K562 (cell line): ENCODE results near the gene OR10C1. TPM values are rescaled to one million over a fixed set of nuclear protein-coding genes. Genes with fewer than 3 reads are reported as not detected.
A peak's percentile ranks its signal among the peaks of the same experiment; 100 is the strongest.

Source experiments
- ADNP ChIP-seq: fragments of 200-800 bp; sonication (Bioruptor generic); IDR thresholded peaks from 2 replicates; pipeline ENCODE4 v1.6.1; 2016; ENCODE audit warnings: missing genetic modification characterization, missing compliant biosample characterization
- ARID1B ChIP-seq: fragments of 450-650 bp; IDR thresholded peaks from 2 replicates; pipeline ENCODE4 v1.6.1; 2016; ENCODE audit warnings: antibody characterized with exemption, mild to moderate bottlenecking, inconsistent platforms
- ATF7 ChIP-seq: fragments of 450-650 bp; IDR thresholded peaks from 2 replicates; pipeline ENCODE4 v1.7.1; 2014; ENCODE audit warnings: mild to moderate bottlenecking, moderate library complexity
- CBFA2T3 ChIP-seq: fragments of 450-650 bp; IDR thresholded peaks from 2 replicates; pipeline ENCODE4 v1.6.1; 2017
- CBX5 ChIP-seq: IDR thresholded peaks from 2 replicates; pipeline ENCODE4 v1.6.1; 2014; ENCODE audit warnings: low read depth, borderline replicate concordance
- CEBPG ChIP-seq, 3 experiments: fragments of 200-800 bp in 1 of 3; sonication (Bioruptor generic) in 1 of 3; sonication (generic) in 1 of 3; formaldehyde crosslinking in 1 of 3; IDR thresholded peaks in 2 of 3; conservative IDR thresholded peaks in 1 of 3; 2 replicates each; pipeline versions ENCODE4 v1.6.1 to v1.8.0; 2016 to 2022; ENCODE audit warnings: missing compliant biosample characterization in 2 of 3, missing genetic modification characterization in 2 of 3, mild to moderate bottlenecking in 1 of 3, missing genetic modification reagents in 1 of 3
- DDX20 ChIP-seq: fragments of 450-650 bp; IDR thresholded peaks from 2 replicates; pipeline ENCODE4 v1.6.1; 2016; ENCODE audit warnings: missing genetic modification characterization, low read depth, mild to moderate bottlenecking, missing compliant biosample characterization, moderate library complexity
- DLX4 ChIP-seq: fragments of 250-450 bp; sonication (Bioruptor Pico); IDR thresholded peaks from 2 replicates; pipeline ENCODE4 v1.6.1; 2021; ENCODE audit warnings: mild to moderate bottlenecking
- DPF2 ChIP-seq: fragments of 450-650 bp; IDR thresholded peaks from 2 replicates; pipeline ENCODE4 v1.6.1; 2016
- FOXM1 ChIP-seq, 2 experiments: fragments of 450-650 bp in 1 of 2; sonication (generic) in 1 of 2; formaldehyde crosslinking in 1 of 2; IDR thresholded peaks; 2 replicates each; pipeline versions ENCODE4 v1.6.1 to v1.9.0; 2017 to 2022; ENCODE audit warnings: low read depth in 2 of 2, mild to moderate bottlenecking in 2 of 2, missing genetic modification reagents in 1 of 2, moderate library complexity in 1 of 2
- ILF3 ChIP-seq: fragments of 450-650 bp; IDR thresholded peaks from 2 replicates; pipeline ENCODE4 v1.6.1; 2018; ENCODE audit warnings: antibody characterized with exemption, mild to moderate bottlenecking, moderate library complexity, borderline replicate concordance
- MEIS2 ChIP-seq: fragments of 450-650 bp; IDR thresholded peaks from 2 replicates; pipeline ENCODE4 v1.6.1; 2014; ENCODE audit warnings: mild to moderate bottlenecking; ENCODE audit not compliant: partially characterized antibody
- NBN ChIP-seq: fragments of 450-650 bp; IDR thresholded peaks from 2 replicates; pipeline ENCODE4 v1.6.1; 2016; ENCODE audit warnings: low read depth, mild to moderate bottlenecking
- NFIX ChIP-seq: fragments of 250-450 bp; sonication (Bioruptor Pico); IDR thresholded peaks from 2 replicates; pipeline ENCODE4 v1.4.0; 2020; ENCODE audit warnings: low read depth, mild to moderate bottlenecking, moderate library complexity
- NUFIP1 ChIP-seq: fragments of 450-650 bp; IDR thresholded peaks from 2 replicates; pipeline ENCODE4 v1.6.1; 2018; ENCODE audit not compliant: partially characterized antibody
- PHB2 ChIP-seq: fragments of 450-650 bp; IDR thresholded peaks from 2 replicates; pipeline ENCODE4 v1.6.1; 2017; ENCODE audit warnings: low read depth
- POLR3A ChIP-seq: IDR thresholded peaks from 2 replicates; pipeline ENCODE4 v1.6.1; 2011; ENCODE audit warnings: borderline replicate concordance, mild to moderate bottlenecking, moderate library complexity; ENCODE audit not compliant: insufficient read length, insufficient read depth; ENCODE audit errors: extremely low read depth
- RAD21 ChIP-seq, 2 experiments: fragments of 250-450 bp in 1 of 2; fragments of 450-650 bp in 1 of 2; sonication (Bioruptor Pico) in 1 of 2; formaldehyde crosslinking in 1 of 2; IDR thresholded peaks in 1 of 2; conservative IDR thresholded peaks in 1 of 2; 2 replicates each; pipeline versions ENCODE4 v1.4.0 to v1.8.0; 2020 to 2022; ENCODE audit warnings: mild to moderate bottlenecking in 2 of 2, moderate library complexity in 1 of 2
- RCOR1 ChIP-seq, 2 experiments: IDR thresholded peaks; 2 replicates each; pipeline ENCODE4 v1.6.1; 2012; ENCODE audit warnings: low read depth in 2 of 2, low read length in 2 of 2, borderline replicate concordance in 1 of 2, improper control_type of control experiment in 1 of 2
- RFX5 ChIP-seq: IDR thresholded peaks from 2 replicates; pipeline ENCODE4 v1.6.1; 2011; ENCODE audit warnings: low read depth, mild to moderate bottlenecking, improper control_type of control experiment, low read length
- RFX7 ChIP-seq: fragments of 250-450 bp; sonication (Bioruptor Pico); IDR thresholded peaks from 2 replicates; pipeline ENCODE4 v1.5.1; 2021; ENCODE audit warnings: mild to moderate bottlenecking
- RUNX1 ChIP-seq: sonication (generic); IDR thresholded peaks from 2 replicates; pipeline ENCODE4 v1.6.1; 2016; ENCODE audit warnings: antibody characterized with exemption, low read depth
- SMARCA4 ChIP-seq: fragments of 450-650 bp; IDR thresholded peaks from 2 replicates; pipeline ENCODE4 v1.6.1; 2016
- SMARCE1 ChIP-seq: fragments of 450-650 bp; IDR thresholded peaks from 2 replicates; pipeline ENCODE4 v1.7.1; 2016; ENCODE audit warnings: mild to moderate bottlenecking
- TRIM25 ChIP-seq: fragments of 450-650 bp; IDR thresholded peaks from 2 replicates; pipeline ENCODE4 v1.7.0; 2016; ENCODE audit warnings: borderline replicate concordance
- ZC3H11A ChIP-seq: IDR thresholded peaks from 2 replicates; pipeline ENCODE4 v1.6.1; 2012; ENCODE audit warnings: low read depth, low read length, improper control_type of control experiment
- ZNF511 ChIP-seq: sonication (generic); formaldehyde crosslinking; IDR thresholded peaks from 2 replicates; pipeline ENCODE4 v1.8.0; 2022; ENCODE audit warnings: mild to moderate bottlenecking, missing genetic modification reagents
- polyA plus RNA-seq, 8 experiments: library from polyadenylated mRNA; depleted of rRNA in 4 of 8; stranded (reverse) in 5 of 8; unstranded in 3 of 8; fragments of >200 nt; fragmentation: Nextera tagmentation in 2 of 8; fragmentation: Illumina TruSeq in 1 of 8; extraction: Ambion mirVana in 2 of 8; extraction: Trizol in 1 of 8; gene quantifications; 2 replicates each; pipeline versions ENCODE4 v1.2.1 to v1.2.3, GENCODE V29; 2011 to 2014; ENCODE audit warnings: inconsistent platforms in 1 of 8, missing spikeins in 1 of 8
- total RNA-seq, 7 experiments: library from RNA; depleted of rRNA in 6 of 7; stranded (reverse); fragments of >200 nt in 6 of 7; fragmentation: Illumina TruSeq in 2 of 7; extraction: Trizol in 2 of 7; gene quantifications; 2 replicates each; pipeline versions ENCODE4 v1.2.1 to v1.2.3, GENCODE V29; 2011 to 2021; ENCODE audit warnings: low replicate concordance in 1 of 7

The OR10C1 gene
- total and polyA plus RNA-seq, 9 of the 15 experiments (the other 6 are each of a cell fraction or from before 2014, with no cell fraction given), result not detected

GRCh38 chr6:29490552-29490951 is 51.4 kb downstream of the OR10C1 start (continued):
- TF ChIP-seq NFIX, result no peak
- peak; percentile 37; the same call in 1 of the 2 replicates for TF ChIP-seq FOXM1 (IDR thresholded peaks at IDR 0.05; ENCODE audit: low read depth)
- TF ChIP-seq FOXM1 (CRISPR knock-in tag; IDR thresholded peaks at IDR 0.05; ENCODE audit: low read depth), result no peak
- peak; percentile 75; the same call in 1 of the 2 replicates for TF ChIP-seq SMARCA4
- no peak for TF ChIP-seq PHB2
- no peak for TF ChIP-seq ILF3
- no peak; the same call in 1 of the 2 replicates for TF ChIP-seq NBN
- TF ChIP-seq MEIS2, result no peak
- no peak for TF ChIP-seq CEBPG (CRISPR knock-in tag; IDR thresholded peaks at IDR 0.05)
- peak in 1 of 2 experiments; percentile 65; a peak in 1 of 4 replicates for TF ChIP-seq CEBPG (tag; conservative IDR thresholded peaks at IDR 0.05 in 1 of 2, IDR thresholded peaks at IDR 0.05 in 1 of 2)
- TF ChIP-seq RFX5, result no peak
- TF ChIP-seq ARID1B, result peak; percentile 85
- TF ChIP-seq ZNF511, result no peak
- no peak for TF ChIP-seq NUFIP1
- TF ChIP-seq DDX20, result peak; percentile 36; the same call in 1 of the 2 replicates
- TF ChIP-seq ATF7, result peak; percentile 27; the same call in 1 of the 2 replicates
- peak in 1 of 2 experiments; percentile 81; a peak in 2 of 4 replicates for TF ChIP-seq RCOR1 (IDR thresholded peaks at IDR 0.05; ENCODE audit: borderline replicate concordance in 1 of 2, low read depth in 2 of 2, low read length in 2 of 2)
- TF ChIP-seq RFX7 (CRISPR knock-in tag), result no peak
- no peak for TF ChIP-seq TRIM25
- TF ChIP-seq CBFA2T3, result peak; percentile 65
- TF ChIP-seq ZC3H11A, result no peak
- peak in 1 of 2 experiments; percentile 26; a peak in 2 of 4 replicates for TF ChIP-seq RAD21 (CRISPR knock-in tag; conservative IDR thresholded peaks at IDR 0.05 in 1 of 2, IDR thresholded peaks at IDR 0.05 in 1 of 2)
- TF ChIP-seq CBX5, result no peak
- TF ChIP-seq RUNX1, result 0 out of 2 replicates have a peak, but pooled peaks have one; percentile 31
- TF ChIP-seq DLX4 (CRISPR knock-in tag), result no peak
- TF ChIP-seq POLR3A, result no peak
- no peak for TF ChIP-seq ADNP (tag)
- peak; percentile 96; the same call in 1 of the 2 replicates for TF ChIP-seq SMARCE1
- peak; percentile 39; the same call in 1 of the 2 replicates for TF ChIP-seq DPF2
